ENCODE data around the gene MFAP5. TPM values are rescaled to one million over a fixed set of nuclear protein-coding genes. Genes with fewer than 3 reads are reported as not detected.
"Not testable (repeated sequence)": the region's sequence is repeated elsewhere in the genome, so short reads cannot be mapped to it uniquely, and the experiment has no call there.

MFAP5 gene
- total and polyA plus RNA-seq, 12 donors: 12.3 to 53.0 (median 25.2) TPM

DNA sequence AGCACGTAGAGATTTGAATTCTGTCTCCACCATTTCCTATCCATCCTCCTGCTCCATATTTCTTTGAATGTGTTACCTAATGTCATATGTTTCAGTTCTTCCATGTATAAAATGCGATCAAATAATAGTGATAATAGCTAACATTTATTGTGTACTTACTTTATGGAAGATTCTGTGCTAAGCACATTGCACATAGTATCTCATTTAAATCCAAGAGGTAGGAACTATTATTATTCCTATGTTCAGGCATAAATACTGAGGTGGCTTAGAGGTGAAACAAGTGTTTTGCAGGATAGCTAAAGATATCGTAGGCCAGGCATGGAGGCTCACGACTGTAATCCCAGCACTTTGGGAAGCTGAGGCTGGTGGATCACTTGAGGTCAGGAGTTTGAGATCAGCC, 32.5 kb downstream of the MFAP5 start:
- H3K27me3 ChIP-seq: peaks cover 0 to 6% (median 0%) of the 10 kb centered on the region in 7 donors
- TF ChIP-seq, protein P1, sequence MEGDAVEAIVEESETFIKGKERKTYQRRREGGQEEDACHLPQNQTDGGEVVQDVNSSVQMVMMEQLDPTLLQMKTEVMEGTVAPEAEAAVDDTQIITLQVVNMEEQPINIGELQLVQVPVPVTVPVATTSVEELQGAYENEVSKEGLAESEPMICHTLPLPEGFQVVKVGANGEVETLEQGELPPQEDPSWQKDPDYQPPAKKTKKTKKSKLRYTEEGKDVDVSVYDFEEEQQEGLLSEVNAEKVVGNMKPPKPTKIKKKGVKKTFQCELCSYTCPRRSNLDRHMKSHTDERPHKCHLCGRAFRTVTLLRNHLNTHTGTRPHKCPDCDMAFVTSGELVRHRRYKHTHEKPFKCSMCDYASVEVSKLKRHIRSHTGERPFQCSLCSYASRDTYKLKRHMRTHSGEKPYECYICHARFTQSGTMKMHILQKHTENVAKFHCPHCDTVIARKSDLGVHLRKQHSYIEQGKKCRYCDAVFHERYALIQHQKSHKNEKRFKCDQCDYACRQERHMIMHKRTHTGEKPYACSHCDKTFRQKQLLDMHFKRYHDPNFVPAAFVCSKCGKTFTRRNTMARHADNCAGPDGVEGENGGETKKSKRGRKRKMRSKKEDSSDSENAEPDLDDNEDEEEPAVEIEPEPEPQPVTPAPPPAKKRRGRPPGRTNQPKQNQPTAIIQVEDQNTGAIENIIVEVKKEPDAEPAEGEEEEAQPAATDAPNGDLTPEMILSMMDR (IDR thresholded peaks at IDR 0.05): no peak
- DNase-seq (no peak), ATAC-seq (no peak)
- no peak overlapping the region for H3K27ac ChIP-seq
- no peaks in the 10 kb centered on the region for H3K36me3 ChIP-seq
- intact Hi-C loops (cut with DNase I): no loop called here
- WGBS, 2 donors: 88 to 92% methylated on average over 4 of the region's 4 CpGs
- peaks cover 0 to 6% (median 0%) of the 10 kb centered on the region in 9 donors for H3K4me1 ChIP-seq
- no peak overlapping the region for H3K4me3 ChIP-seq
- H3K9me3 ChIP-seq: no peaks in the 10 kb centered on the region

DNA sequence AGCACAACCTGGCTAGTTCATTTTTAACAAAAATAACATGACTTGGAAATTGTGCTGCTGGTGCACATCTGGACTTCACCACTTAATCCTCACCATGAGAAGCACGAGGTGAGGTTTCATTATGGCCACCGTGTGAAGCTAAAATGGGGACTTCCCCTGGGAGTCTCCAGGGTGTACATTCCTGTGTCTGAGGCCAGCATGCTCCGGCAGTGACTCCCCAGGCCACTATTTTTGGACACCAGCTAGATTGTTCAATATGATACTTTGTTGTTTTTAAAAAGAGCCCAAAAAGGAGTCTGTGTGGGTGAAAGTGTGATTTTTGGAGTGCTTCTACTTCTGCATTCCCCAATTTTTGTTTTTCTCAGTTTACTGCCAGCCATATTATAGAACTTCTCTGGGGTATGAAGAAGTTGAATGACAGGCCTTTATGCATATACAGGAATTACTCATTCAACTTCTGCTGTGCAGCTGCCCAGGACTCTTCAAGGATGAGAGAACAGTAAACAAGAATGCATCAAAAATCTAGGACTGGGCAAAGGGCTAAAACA, 33.1 kb downstream of the MFAP5 start:
- no peak overlapping the region for H3K4me3 ChIP-seq
- no peaks in the 10 kb centered on the region for H3K9me3 ChIP-seq
- H3K4me1 ChIP-seq: peaks cover 0 to 6% (median 0%) of the 10 kb centered on the region in 9 donors
- no peak for DNase-seq
- no peaks in the 10 kb centered on the region for H3K36me3 ChIP-seq
- no peak overlapping the region for H3K27ac ChIP-seq
- peaks cover 0 to 3% (median 0%) of the 10 kb centered on the region in 7 donors for H3K27me3 ChIP-seq
- no peak for ATAC-seq
- WGBS, 2 donors: 5 to 6% methylated on average over 3 of the region's 3 CpGs
- intact Hi-C loops (cut with DNase I): no loop called here
- TF ChIP-seq, protein P1 (IDR thresholded peaks at IDR 0.05): no peak

DNA sequence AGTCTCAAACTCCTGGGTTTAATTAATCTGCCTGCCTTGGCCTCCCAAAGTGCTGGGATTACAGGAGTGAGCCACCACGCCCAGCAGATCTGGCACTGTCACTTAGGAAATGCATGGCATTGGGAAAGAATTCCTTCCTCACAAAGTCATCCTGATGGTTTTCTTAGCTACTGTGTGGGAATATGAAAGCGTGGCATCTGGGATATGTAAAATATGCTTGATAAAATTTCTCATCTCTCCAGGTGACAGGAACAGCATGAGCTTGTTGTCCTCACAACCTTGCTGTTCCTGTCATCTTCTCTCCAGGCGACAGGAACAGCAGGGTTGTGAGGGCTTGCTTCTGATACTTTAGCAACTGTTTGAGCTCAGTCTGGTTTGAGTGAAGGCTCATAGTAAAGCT, 33.9 kb downstream of the MFAP5 start:
- Histone ChIP-seq H3K27me3 (no peaks in the 10 kb centered on the region), H3K4me3 (no peak overlapping the region), H3K9me3 (no peaks in the 10 kb centered on the region), H3K4me1 (peaks cover 0 to 6% (median 0%) of the 10 kb centered on the region in 9 donors), H3K27ac (no peak overlapping the region), H3K36me3 (no peaks in the 10 kb centered on the region)
- TF ChIP-seq, protein P1 (IDR thresholded peaks at IDR 0.05): no peak
- ATAC-seq: no peak
- WGBS, 2 donors: 88 to 91% methylated on average over 3 of the region's 3 CpGs
- intact Hi-C loops (cut with DNase I): no loop called here
- DNase-seq: no peak

DNA sequence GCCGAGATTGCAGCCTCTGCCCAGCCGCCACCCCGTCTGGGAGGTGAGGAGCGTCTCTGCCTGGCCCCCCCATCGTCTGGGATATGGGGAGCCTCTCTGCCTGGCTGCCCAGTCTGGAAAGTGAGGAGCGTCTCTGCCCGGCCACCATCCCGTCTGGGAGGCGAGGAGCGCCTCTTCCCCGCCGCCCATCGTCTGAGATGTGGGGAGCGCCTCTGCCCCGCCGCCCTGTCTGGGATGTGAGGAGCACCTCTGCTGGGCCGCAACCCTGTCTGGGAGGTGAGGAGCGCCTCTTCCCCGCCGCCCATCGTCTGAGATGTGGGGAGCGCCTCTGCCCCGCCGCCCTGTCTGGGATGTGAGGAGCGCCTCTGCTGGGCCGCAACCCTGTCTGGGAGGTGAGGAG, 37.9 kb downstream of the MFAP5 start:
- H3K36me3 ChIP-seq; H3K4me3 ChIP-seq; H3K27ac ChIP-seq; H3K4me1 ChIP-seq; DNase-seq; H3K27me3 ChIP-seq; intact Hi-C loops (cut with DNase I); ATAC-seq: not testable (repeated sequence)
- WGBS, 2 donors: 96 to 97% methylated on average over 20 to 25 of the region's 26 CpGs
- peaks cover 0 to 13% (median 0%) of the 10 kb centered on the region in 11 donors for H3K9me3 ChIP-seq

DNA sequence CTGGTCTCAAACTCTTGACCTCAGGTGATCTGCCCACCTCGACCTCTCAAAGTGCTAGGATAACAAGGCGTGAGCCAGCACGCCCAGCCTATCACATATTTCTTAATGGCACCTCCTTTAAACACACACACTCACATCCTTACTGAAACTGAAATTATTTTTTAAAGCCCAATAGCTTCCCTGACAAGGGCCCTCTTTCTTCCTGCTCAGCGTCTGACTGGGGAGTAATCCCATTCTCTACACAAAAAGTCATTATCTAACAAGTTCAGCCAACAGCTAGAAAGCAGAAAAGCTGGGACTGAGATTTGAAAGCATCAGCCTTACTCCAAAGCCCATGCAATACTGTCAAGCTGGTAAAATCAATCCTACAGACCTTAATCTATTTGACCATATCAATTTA, 40.0 kb downstream of the MFAP5 start:
- intact Hi-C loops (cut with DNase I): no loop called here
- no peak for ATAC-seq
- no peaks in the 10 kb centered on the region for H3K27me3 ChIP-seq
- no peaks in the 10 kb centered on the region for H3K36me3 ChIP-seq
- no peak overlapping the region for H3K4me3 ChIP-seq
- 65 to 71% methylated on average over 4 of the region's 4 CpGs for WGBS, 2 donors
- peaks cover 0 to 19% (median 0%) of the 10 kb centered on the region in 9 donors for H3K4me1 ChIP-seq
- H3K9me3 ChIP-seq: peaks cover 0 to 13% (median 0%) of the 10 kb centered on the region in 11 donors
- TF ChIP-seq, protein P1 (IDR thresholded peaks at IDR 0.05): no peak
- H3K27ac ChIP-seq: no peak overlapping the region
- no peak for DNase-seq
